ENCODE results near the gene SSRP1.

- TF ChIP-seq CTCF (conservative IDR thresholded peaks at IDR 0.05) (no peak), EZH2 (IDR thresholded peaks at IDR 0.05; ENCODE audit: low read depth) (no peak)
Observed at GRCh38 chr11:57310091-57310490, 25.6 kb downstream of the SSRP1 start.
